Fibroblast of villous mesenchyme (primary cell): Measurements from ENCODE around the gene EXOC2. TPM values are rescaled to one million over a fixed set of nuclear protein-coding genes. Genes with fewer than 3 reads are reported as not detected.

ENCODE experiments used
- DNase-seq: peaks from one replicate; pipeline ENCODE4 v3.0.0-alpha.2; 2010; ENCODE audit warnings: low read depth
- H3K4me3 ChIP-seq: 2 replicates; pipeline ENCODE4 v1.5.1; 2011; ENCODE audit warnings: low read depth, mild to moderate bottlenecking, low read length
- total RNA-seq: library from RNA; depleted of rRNA; stranded (reverse); fragments of >200 nt; gene quantifications from 2 replicates; pipeline ENCODE4 v1.2.3, GENCODE V29; 2012
- TF ChIP-seq, protein P1 (sequence below): IDR thresholded peaks from 2 replicates; pipeline ENCODE4 v1.5.1; 2012; ENCODE audit warnings: low read depth, mild to moderate bottlenecking, low read length; ENCODE audit not compliant: insufficient read depth

The EXOC2 gene
- total RNA-seq, 1 donor: 29.8 TPM

DNA sequence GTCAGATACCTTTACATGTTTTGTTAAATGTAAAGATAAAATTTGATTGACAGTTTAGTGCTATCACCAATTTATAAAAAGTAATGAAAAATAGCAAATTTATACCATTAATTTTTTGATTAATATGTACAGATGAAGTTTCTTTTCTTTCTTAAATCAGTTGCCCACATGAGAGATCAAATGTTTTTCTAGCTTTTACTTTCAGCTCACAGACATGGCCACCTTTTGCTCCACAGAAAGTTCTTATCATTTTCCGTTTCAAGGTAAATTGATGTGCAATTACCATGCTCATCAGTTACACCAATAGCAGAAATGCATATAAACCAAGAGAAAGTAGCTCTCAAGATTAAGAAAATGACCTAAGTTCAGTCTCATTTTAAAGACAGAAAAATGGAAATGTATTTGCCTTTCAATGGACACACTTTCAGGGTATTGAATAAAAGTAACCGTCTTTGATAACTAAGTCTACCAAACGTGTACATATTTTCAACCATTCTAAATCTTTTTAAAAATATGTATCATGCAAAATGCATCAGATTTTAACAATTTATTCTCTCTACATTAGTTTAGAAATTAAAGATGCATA, 16.6 kb upstream of the EXOC2 start:
- no peak overlapping the region for H3K4me3 ChIP-seq
- DNase-seq: no peak
- TF ChIP-seq, protein P1, sequence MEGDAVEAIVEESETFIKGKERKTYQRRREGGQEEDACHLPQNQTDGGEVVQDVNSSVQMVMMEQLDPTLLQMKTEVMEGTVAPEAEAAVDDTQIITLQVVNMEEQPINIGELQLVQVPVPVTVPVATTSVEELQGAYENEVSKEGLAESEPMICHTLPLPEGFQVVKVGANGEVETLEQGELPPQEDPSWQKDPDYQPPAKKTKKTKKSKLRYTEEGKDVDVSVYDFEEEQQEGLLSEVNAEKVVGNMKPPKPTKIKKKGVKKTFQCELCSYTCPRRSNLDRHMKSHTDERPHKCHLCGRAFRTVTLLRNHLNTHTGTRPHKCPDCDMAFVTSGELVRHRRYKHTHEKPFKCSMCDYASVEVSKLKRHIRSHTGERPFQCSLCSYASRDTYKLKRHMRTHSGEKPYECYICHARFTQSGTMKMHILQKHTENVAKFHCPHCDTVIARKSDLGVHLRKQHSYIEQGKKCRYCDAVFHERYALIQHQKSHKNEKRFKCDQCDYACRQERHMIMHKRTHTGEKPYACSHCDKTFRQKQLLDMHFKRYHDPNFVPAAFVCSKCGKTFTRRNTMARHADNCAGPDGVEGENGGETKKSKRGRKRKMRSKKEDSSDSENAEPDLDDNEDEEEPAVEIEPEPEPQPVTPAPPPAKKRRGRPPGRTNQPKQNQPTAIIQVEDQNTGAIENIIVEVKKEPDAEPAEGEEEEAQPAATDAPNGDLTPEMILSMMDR: no peak

DNA sequence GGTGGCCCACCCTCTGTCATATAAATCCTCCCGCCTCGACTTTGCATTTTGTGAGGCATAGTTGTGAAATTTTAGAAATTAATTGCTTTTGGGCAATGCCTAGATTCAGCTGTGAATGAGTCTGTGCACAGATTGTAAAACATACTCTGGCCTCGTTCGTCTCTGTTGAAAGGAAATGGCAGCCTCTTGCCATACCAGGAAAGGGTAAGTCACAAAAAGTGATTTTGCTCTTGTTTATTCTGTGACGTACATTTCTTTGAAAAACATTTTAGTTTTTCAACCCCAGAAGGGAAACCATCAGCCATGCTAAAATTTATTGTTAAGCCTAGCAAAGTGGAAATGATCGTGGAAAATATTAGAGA, 15.3 kb upstream of the EXOC2 start:
- DNase-seq: no peak
- H3K4me3 ChIP-seq: no peak overlapping the region
- TF ChIP-seq, protein P1: no peak

DNA sequence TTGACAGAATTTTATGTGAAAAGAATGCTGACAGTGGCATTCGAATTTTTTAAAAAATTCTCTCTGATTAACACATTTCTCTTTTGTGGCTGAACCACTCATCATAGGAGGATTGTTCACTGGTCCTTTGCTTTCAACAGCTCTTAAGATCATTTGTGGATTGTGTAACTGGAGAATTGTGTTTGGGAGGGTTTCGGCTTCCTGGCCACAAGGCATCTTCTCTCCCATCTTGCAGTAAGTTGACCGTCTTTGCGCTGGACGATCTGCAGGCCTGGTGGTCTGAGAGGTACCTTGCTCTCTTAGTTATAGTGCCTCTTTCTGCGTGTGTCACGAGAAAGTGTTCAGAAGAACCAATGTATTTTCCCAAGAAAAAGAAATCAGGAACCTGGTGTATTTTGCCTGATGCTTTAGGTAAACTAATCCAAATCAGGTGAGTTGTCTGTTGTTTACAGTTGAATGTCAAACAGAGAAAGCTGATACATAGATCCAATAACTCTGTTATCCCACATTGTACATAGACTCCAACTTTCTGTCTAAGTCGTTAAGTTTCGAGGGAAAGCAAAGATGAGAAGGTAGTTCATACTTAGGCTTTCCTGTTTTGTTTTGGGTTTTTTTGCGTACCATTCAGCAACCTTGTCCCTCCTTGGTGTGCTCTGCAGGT, 14.8 kb upstream of the EXOC2 start:
- no peak for DNase-seq
- no peak overlapping the region for H3K4me3 ChIP-seq
- TF ChIP-seq, protein P1: no peak

DNA sequence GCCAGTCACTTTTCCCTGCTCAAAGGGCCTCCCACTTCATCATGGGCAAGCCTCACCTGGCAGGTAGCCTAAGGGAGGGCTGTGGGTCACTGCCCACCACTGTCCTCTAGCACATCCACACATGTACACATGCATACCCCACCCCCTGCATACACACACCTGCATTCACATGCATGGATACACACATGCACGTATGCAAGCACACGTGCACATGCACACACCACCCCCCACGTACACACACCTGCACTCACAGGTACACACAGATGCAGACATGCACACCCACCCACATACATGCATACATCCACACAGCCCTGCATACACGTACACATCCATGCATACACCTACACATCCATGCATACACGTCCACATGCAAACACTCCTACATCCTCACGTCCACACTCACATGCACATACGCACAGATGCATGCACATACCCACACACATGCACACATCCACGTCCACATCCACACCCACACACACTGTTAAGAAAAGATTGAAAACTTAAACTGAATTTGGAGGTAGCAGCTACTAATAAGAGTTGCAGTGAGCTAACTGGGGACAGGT, 14.0 kb upstream of the EXOC2 start:
- H3K4me3 ChIP-seq: no peak overlapping the region
- no peak for DNase-seq
- TF ChIP-seq, protein P1: no peak

DNA sequence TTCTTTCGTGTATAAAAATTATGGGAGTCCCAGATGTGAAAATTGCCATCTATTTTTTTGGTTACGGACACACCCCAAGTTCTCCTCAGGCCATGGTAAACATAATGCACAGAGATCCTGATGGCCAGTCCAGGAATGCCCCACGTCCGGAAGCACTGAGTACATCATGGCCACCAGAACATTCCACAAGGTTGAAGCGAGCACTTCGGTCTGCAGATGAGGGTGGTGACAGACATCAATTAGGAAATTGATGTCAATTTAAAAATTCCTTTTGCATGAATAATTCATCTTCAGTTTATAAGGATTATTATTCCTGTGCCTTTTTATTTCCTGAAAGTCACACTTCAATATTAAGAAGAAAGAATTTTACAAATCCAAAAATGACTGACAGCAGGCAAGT, 13.2 kb upstream of the EXOC2 start:
- TF ChIP-seq, protein P1: no peak
- H3K4me3 ChIP-seq: no peak overlapping the region
- DNase-seq: no peak

DNA sequence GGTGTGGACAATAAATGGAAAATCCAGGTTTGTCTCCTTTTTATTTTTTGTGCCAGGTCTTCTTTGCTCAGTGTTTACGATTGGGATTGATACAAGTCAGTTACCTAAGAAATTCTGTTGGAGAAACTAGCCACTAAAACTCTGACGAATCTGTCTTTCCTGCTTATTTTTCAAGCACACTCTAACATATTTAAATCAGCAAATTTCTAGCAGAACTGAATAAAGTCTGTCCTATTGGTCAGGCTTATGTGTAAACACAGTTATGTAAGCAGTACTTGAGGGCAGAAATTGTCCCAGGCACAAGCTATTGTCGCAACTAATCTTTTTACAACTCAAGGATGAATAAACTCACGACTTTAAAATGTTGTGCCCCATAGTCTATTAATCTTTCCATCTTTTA, 12.1 kb upstream of the EXOC2 start:
- no peak overlapping the region for H3K4me3 ChIP-seq
- DNase-seq: no peak
- TF ChIP-seq, protein P1: no peak
